SK-N-SH (cell line): ENCODE measurements around the gene GPATCH1.

Experiments used
- CTCF ChIP-seq: fragments of 200-600 bp; sonication (generic); IDR thresholded peaks from 2 replicates; pipeline ENCODE4 v1.6.1; 2017; ENCODE audit warnings: antibody characterized with exemption, mild to moderate bottlenecking, moderate library complexity
- MXI1 ChIP-seq: IDR thresholded peaks from 2 replicates; pipeline ENCODE4 v1.6.1; 2012; ENCODE audit warnings: mild to moderate bottlenecking, low read depth, low read length, improper control_type of control experiment
- POLR2AphosphoS5 ChIP-seq: IDR thresholded peaks from 2 replicates; pipeline ENCODE4 v1.6.1; 2012; ENCODE audit warnings: low read depth, low read length
- RAD21 ChIP-seq: IDR thresholded peaks from 2 replicates; pipeline ENCODE4 v1.6.1; 2012; ENCODE audit warnings: mild to moderate bottlenecking, low read length

GRCh38 chr19:33071887-33072286, 9.1 kb upstream of the GPATCH1 start:
- TF ChIP-seq MXI1 = no peak
- no peak for TF ChIP-seq RAD21
- TF ChIP-seq CTCF = no peak
- TF ChIP-seq POLR2AphosphoS5 = no peak
